ENCODE results near the gene BSPRY. TPM values are rescaled to one million over a fixed set of nuclear protein-coding genes. Genes with fewer than 3 reads are reported as not detected.

The BSPRY gene
- total and polyA plus RNA-seq, 2 of the 13 experiments (the other 11 are each of a cell fraction or from before 2014, with no cell fraction given), result 0.09 to 0.26 TPM

DNA sequence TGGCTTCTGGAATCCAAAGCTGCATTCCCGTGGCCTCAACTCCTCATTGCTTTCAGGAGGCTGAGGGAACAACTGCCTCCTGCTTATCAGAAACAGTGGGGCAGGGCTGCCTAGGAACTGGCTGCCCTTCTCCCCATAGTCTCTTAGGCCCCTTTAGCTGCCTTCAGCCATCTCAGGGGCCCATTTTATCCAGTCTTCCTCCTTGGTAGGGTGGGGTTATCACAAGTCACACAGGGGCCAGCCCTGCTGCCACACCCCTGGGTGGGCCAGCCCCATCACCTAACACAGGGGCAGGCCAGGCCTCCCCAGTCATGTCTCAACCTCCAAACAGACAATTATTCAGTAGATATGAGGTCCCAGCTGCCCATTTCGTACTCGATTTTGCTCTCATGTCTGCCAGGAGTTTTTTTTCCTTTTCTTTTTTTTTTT lies 47.9 kb downstream of the BSPRY start:
- no peaks in the 10 kb centered on the region for H4K20me1 ChIP-seq (ENCODE audit: insufficient read depth, low read length)
- WGBS (ENCODE audit: low lambda C conversion rate), result 85% methylated on average over 3 of the region's 3 CpGs
- intact Hi-C loops (cut with micrococcal nuclease; ENCODE audit: unreplicated experiment), result no loop called here
- H3K79me2 ChIP-seq (ENCODE audit: insufficient read depth, low read length), result peaks cover 28% of the 10 kb centered on the region
- TF ChIP-seq NR3C1 (CRISPR knock-in tag; IDR thresholded peaks at IDR 0.05) (no peak), TEAD3 (CRISPR knock-in tag; optimal IDR thresholded peaks at IDR 0.05; ENCODE audit: borderline replicate concordance) (peak; percentile 19)
- H3K9ac ChIP-seq (ENCODE audit: insufficient read depth, low read depth, low read length), result no peak overlapping the region
- no peaks in the 10 kb centered on the region for H3K9me3 ChIP-seq (ENCODE audit: low read length)
- no peak overlapping the region for H3K4me2 ChIP-seq (ENCODE audit: low read depth, low read length)
- in situ Hi-C loops (cut with HindIII; ENCODE audit: extremely low pct_ligation_motif_present, low pct_unique_long_range_greater_than_20kb), result no loop called here
- peaks cover 82% of the 10 kb centered on the region for H3K4me1 ChIP-seq (ENCODE audit: insufficient read depth, low read length)
- H2AFZ ChIP-seq (ENCODE audit: low read length), result no peak overlapping the region
- ATAC-seq (no peak), DNase-seq (ENCODE audit: low spot score) (no peak), FAIRE-seq (no peak)
- H3K4me3 ChIP-seq (replicated peaks in 1 of 3; ENCODE audit: insufficient read depth in 1 of 3, low read depth in 2 of 3, low read length in 3 of 3), result peak overlapping the region in 1 of 3 experiments; percentile 20; a peak in 1 of 6 replicates
- POLR2A ChIA-PET, result interaction anchor here (0.7 to 3.1 kb wide), 4 partner anchors 10 to 253 kb away, joined by 3 to 24 read pairs (median 4); no protein-coding TSS in a partner anchor
- CTCF ChIA-PET (ENCODE audit: low intra/inter-chr PET ratio, low total read pairs), result no interaction called here
- H3K27me3 ChIP-seq (ENCODE audit: control insufficient read depth in 1 of 2, insufficient read depth in 2 of 2, low read length in 2 of 2), result no peaks in the 10 kb centered on the region; a peak in 1 of 5 replicates
- peaks cover 0 to 7% of the 10 kb centered on the region in 2 experiments; a peak in 2 of 5 replicates for H3K36me3 ChIP-seq (replicated peaks in 1 of 2; ENCODE audit: control insufficient read depth in 1 of 2, insufficient read depth in 2 of 2, low read length in 2 of 2)
- H3K27ac ChIP-seq (ENCODE audit: extremely low read length, insufficient read depth, low read length), result peak overlapping the region; percentile 59
- no TSS peak for BruUV-seq (replicated peaks)

DNA sequence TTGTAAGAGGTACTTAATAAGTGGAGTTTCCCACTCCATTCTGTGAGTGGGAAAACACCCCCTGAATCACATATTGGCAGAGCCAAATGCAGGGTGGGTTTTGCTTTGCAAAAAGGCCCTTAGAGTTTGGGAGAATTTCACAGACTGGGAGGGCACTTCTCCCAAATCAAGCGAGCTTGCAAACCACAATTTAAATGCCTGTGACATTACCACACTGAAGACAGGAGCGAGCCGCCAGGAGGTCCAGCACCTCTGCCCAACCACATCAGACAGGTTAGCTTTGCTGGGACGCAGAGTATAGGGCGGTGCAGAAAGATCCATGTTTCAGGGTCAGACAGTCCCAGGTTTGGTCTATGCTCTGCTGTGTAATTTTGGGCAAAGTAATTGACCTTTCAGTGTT lies 49.5 kb downstream of the BSPRY start:
- BruUV-seq (replicated peaks), result no TSS peak

More for the DNA sequence above, 49.5 kb downstream of the BSPRY start:
- peak overlapping the region; percentile 14 for H3K27ac ChIP-seq (ENCODE audit: extremely low read length, insufficient read depth, low read length)
- no peak for FAIRE-seq
- in situ Hi-C loops (cut with HindIII; ENCODE audit: extremely low pct_ligation_motif_present, low pct_unique_long_range_greater_than_20kb), result no loop called here
- POLR2A ChIA-PET, result interaction anchor here (1.2 to 3.1 kb wide), 6 partner anchors 9 to 41 kb away, joined by 3 to 24 read pairs (median 4); partner anchors contain the start of genes C9orf43 and POLE3
- H3K4me3 ChIP-seq (replicated peaks in 1 of 3; ENCODE audit: insufficient read depth in 1 of 3, low read depth in 2 of 3, low read length in 3 of 3), result peak overlapping the region in 1 of 3 experiments; percentile 2; a peak in 1 of 6 replicates
- no peaks in the 10 kb centered on the region for H4K20me1 ChIP-seq (ENCODE audit: insufficient read depth, low read length)
- H3K9me3 ChIP-seq (ENCODE audit: low read length), result no peaks in the 10 kb centered on the region
- ATAC-seq, result no peak
- no peak for TF ChIP-seq ZNF431 (CRISPR knock-in tag; IDR thresholded peaks at IDR 0.05; ENCODE audit: borderline replicate concordance, low read depth)
- TF ChIP-seq, protein P1, sequence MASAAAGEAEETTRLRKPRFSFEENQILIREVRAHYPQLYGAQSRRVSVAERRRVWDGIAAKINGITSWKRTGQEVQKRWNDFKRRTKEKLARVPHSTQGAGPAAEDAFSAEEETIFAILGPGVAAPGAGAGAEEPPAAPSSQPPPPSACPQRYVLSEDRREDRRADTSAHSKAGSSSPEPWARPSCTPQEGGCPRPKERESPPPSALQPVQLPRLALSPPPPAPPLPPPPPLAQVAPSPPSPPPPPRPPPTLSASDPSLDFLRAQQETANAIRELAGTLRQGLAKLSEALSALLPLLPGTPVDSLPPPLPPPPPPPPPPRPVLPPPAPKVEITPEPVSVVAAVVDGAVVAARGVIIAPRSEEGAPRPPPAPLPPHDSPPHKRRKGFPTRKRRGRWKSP (CRISPR knock-in tag; IDR thresholded peaks at IDR 0.05), result no peak
- TF ChIP-seq, protein P2, sequence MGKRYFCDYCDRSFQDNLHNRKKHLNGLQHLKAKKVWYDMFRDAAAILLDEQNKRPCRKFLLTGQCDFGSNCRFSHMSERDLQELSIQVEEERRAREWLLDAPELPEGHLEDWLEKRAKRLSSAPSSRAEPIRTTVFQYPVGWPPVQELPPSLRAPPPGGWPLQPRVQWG (CRISPR knock-in tag; IDR thresholded peaks at IDR 0.05; ENCODE audit: borderline replicate concordance, low read depth), result no peak
- TF ChIP-seq ZNF768 (CRISPR knock-in tag; IDR thresholded peaks at IDR 0.05), result 0 out of 2 replicates have a peak, but pooled peaks have one; percentile 21
- TF ChIP-seq ZNF556 (CRISPR knock-in tag; IDR thresholded peaks at IDR 0.05; ENCODE audit: borderline replicate concordance), result no peak
- H3K9ac ChIP-seq (ENCODE audit: insufficient read depth, low read depth, low read length), result peak overlapping the region; percentile 82; the same call in 1 of the 2 replicates
- peak overlapping the region; percentile 88 for H3K4me2 ChIP-seq (ENCODE audit: low read depth, low read length)
- no peaks in the 10 kb centered on the region; a peak in 1 of 5 replicates for H3K27me3 ChIP-seq (ENCODE audit: control insufficient read depth in 1 of 2, insufficient read depth in 2 of 2, low read length in 2 of 2)
- H3K79me2 ChIP-seq (ENCODE audit: insufficient read depth, low read length), result peaks cover 28% of the 10 kb centered on the region
- CTCF ChIA-PET (ENCODE audit: low intra/inter-chr PET ratio, low total read pairs), result no interaction called here
- peaks cover 73% of the 10 kb centered on the region for H3K4me1 ChIP-seq (ENCODE audit: insufficient read depth, low read length)
- no peaks in the 10 kb centered on the region for H3K36me3 ChIP-seq (replicated peaks in 1 of 2; ENCODE audit: control insufficient read depth in 1 of 2, insufficient read depth in 2 of 2, low read length in 2 of 2)
- intact Hi-C loops (cut with micrococcal nuclease; ENCODE audit: unreplicated experiment), result no loop called here
- no peak for DNase-seq (ENCODE audit: low spot score)
- H2AFZ ChIP-seq (ENCODE audit: low read length), result no peak overlapping the region
- 76% methylated on average over 5 of the region's 5 CpGs for WGBS (ENCODE audit: low lambda C conversion rate)
